Activated B cell treated with CpG ODN at 0.5 μM for 24 hours (primary cell): ENCODE data around the gene WBP11. TPM values are rescaled to one million over a fixed set of nuclear protein-coding genes. Genes with fewer than 3 reads are reported as not detected.

Source experiments
- ATAC-seq: fragments of 200-7000 bp; cut with Tn5 transposase; one replicate; pipeline ENCODE4 v1.10.0; 2021; ENCODE audit warnings: low read depth, mild to moderate bottlenecking, moderate library complexity
- CTCF ChIA-PET: fragments of 350-600 bp; sonication (Branson Sonifier 250); formaldehyde crosslinking; loops from one replicate; lab custom pipeline; 2021; ENCODE audit warnings: antibody characterized with exemption; lab: Charles Lee
- POLR2A ChIA-PET: fragments of 350-600 bp; sonication (Branson Sonifier 250); formaldehyde crosslinking; loops from one replicate; lab custom pipeline; 2021; ENCODE audit warnings: antibody characterized with exemption; lab: Charles Lee
- DNase-seq: peaks from one replicate; pipeline ENCODE4 v3.0.0; 2022
- H3K27ac Mint-ChIP-seq: one replicate; pipeline ENCODE4 v1.8.0; 2020; ENCODE audit warnings: mixed read lengths
- H3K27me3 Mint-ChIP-seq: one replicate; pipeline ENCODE4 v1.8.0; 2021; ENCODE audit warnings: mixed read lengths
- H3K36me3 Mint-ChIP-seq: one replicate; pipeline ENCODE4 v1.8.0; 2021; ENCODE audit warnings: low read depth, mixed read lengths
- H3K4me1 Mint-ChIP-seq: one replicate; pipeline ENCODE4 v1.8.0; 2021; ENCODE audit warnings: mixed read lengths
- H3K4me3 Mint-ChIP-seq: one replicate; pipeline ENCODE4 v1.8.0; 2020; ENCODE audit warnings: mild to moderate bottlenecking, mixed read lengths
- H3K9me3 Mint-ChIP-seq: one replicate; pipeline ENCODE4 v1.8.0; 2020; ENCODE audit warnings: mixed read lengths
- intact Hi-C: fragments of 100-400 bp; cut with micrococcal nuclease; formaldehyde crosslinking; loops from one replicate; pipeline ENCODE4 v1.15.1; 2024
- total RNA-seq: library from RNA; stranded (reverse); gene quantifications from 2 replicates; pipeline ENCODE4 v1.2.3, GENCODE V29; 2022
- TF ChIP-seq, protein P1 (sequence below): fragments of 200-600 bp; IDR thresholded peaks from one replicate; pipeline ENCODE4 v1.8.0; 2022; ENCODE audit warnings: antibody characterized with exemption, mild to moderate bottlenecking

Gene WBP11
- total RNA-seq, 1 donor from 2014 or later: 89.4 TPM

DNA sequence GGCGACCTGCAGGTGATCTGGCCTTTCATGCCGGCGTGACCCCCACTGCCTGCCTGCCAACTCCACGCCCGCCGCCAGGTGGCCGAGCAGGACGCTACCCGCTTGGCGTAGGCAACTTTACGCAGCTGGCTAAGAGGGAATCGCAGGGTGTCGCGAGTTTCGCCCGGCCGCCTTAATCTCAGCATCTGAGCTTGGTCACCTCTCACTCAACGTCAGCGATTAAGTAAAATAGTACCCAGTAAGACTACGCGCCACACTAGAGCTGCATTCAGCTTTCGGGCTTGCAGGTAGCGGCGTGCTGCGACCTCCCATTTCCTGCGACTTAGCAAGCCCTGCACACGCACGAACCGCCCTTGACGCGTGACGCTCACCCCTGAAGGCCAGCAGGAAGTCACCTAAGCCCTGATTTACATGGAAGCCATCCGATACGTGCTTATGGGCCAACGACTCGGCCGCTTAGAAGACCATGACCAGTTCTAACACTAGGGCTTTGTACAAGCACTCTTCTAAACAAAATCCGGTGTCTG lies 33.2 kb downstream of the WBP11 start:
- H3K36me3 Mint-ChIP-seq: peaks cover 59% of the 10 kb centered on the region
- intact Hi-C loops: loop anchor here (1.0 to 5.0 kb wide), 13 partner anchors 27 to 1958 kb away; partner anchors contain the start of genes ARHGDIB, C12orf60, DDX47 and EPS8
- ATAC-seq: peak; percentile 56
- POLR2A ChIA-PET: interaction anchor here (0.5 to 8.2 kb wide), 34 partner anchors 12 to 1141 kb away, joined by 3 to 141 read pairs (median 7); partner anchors contain the start of genes ARHGDIB, ATF7IP, C12orf60 and DERA
- H3K4me3 Mint-ChIP-seq: peak overlapping the region; percentile 98
- H3K4me1 Mint-ChIP-seq: peaks cover 61% of the 10 kb centered on the region
- peak overlapping the region; percentile 99 for H3K27ac Mint-ChIP-seq
- peaks cover 10% of the 10 kb centered on the region for H3K9me3 Mint-ChIP-seq
- peak; percentile 91 for DNase-seq
- H3K27me3 Mint-ChIP-seq: no peaks in the 10 kb centered on the region
- CTCF ChIA-PET: interaction anchor here (0.6 to 1.6 kb wide), 4 partner anchors 32 to 725 kb away, joined by 3 to 4 read pairs (median 4); no protein-coding TSS in a partner anchor
- TF ChIP-seq, protein P1, sequence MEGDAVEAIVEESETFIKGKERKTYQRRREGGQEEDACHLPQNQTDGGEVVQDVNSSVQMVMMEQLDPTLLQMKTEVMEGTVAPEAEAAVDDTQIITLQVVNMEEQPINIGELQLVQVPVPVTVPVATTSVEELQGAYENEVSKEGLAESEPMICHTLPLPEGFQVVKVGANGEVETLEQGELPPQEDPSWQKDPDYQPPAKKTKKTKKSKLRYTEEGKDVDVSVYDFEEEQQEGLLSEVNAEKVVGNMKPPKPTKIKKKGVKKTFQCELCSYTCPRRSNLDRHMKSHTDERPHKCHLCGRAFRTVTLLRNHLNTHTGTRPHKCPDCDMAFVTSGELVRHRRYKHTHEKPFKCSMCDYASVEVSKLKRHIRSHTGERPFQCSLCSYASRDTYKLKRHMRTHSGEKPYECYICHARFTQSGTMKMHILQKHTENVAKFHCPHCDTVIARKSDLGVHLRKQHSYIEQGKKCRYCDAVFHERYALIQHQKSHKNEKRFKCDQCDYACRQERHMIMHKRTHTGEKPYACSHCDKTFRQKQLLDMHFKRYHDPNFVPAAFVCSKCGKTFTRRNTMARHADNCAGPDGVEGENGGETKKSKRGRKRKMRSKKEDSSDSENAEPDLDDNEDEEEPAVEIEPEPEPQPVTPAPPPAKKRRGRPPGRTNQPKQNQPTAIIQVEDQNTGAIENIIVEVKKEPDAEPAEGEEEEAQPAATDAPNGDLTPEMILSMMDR: no peak

DNA sequence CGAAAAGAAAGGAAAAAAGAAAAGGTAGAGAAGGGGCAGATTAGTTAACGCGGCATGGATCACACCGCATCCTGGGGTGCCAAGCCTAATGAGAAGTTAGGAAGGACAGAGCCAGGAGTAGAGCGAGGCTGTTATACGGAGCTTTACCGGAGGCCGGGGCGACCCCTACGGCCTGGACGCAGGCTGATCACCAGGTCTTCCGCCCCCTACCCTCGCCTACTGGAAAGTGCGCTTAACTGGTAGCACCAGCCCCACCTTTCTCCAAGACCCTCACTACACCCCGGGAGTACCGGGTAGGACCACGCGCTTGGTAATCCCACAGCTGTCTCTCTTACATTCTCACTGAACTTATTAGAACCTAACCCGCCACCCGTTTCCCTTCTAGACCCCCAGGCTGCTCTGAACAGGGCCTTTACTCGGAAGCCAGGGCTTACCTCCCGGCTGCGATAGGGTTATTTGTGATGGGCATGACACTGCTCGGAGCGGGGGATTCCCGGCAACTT lies 33.8 kb downstream of the WBP11 start:
- intact Hi-C loops: loop anchor here (2.0 kb wide), 1 partner anchor 27 kb away; no protein-coding TSS in a partner anchor
- peaks cover 10% of the 10 kb centered on the region for H3K9me3 Mint-ChIP-seq
- H3K4me1 Mint-ChIP-seq: peaks cover 56% of the 10 kb centered on the region
- POLR2A ChIA-PET: interaction anchor here (0.5 to 8.2 kb wide), 30 partner anchors 11 to 1142 kb away, joined by 3 to 141 read pairs (median 7); partner anchors contain the start of genes ARHGDIB, ATF7IP, C12orf60 and DERA
- TF ChIP-seq, protein P1: no peak
- ATAC-seq (peak; percentile 0), DNase-seq (no peak)
- H3K27ac Mint-ChIP-seq: peak overlapping the region; percentile 99
- CTCF ChIA-PET: interaction anchor here (0.9 to 1.6 kb wide), 3 partner anchors 32 to 584 kb away, joined by 3 to 4 read pairs (median 4); no protein-coding TSS in a partner anchor
- peaks cover 59% of the 10 kb centered on the region for H3K36me3 Mint-ChIP-seq
- no peaks in the 10 kb centered on the region for H3K27me3 Mint-ChIP-seq
- peak overlapping the region; percentile 98 for H3K4me3 Mint-ChIP-seq

DNA sequence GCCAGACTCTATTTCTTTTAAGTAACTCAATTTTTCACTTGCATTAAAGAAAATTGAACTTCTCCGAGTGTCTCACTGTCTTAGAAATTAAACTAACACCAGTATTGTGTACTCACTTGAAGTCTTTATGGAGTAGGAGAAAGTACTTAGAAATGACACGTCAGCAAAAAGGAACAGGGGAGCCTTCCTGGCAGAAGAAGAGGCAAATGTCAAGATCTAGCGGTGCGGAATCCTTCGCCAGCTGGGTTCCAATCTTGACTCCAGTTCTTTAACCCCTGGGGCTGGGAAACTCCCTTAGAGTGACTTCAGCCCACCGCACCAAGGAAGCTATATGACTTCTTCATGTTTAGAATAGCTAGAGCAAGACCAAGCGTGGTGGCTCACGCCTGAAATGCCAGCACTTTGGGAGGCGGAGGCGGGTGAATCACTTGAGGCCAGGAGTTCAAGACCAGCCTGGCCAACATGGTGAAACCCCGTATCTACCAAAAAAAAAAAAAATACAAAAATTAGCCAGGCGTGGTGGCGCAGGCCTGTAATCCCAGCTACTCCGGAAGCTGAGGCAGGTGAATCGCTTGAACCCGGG lies 34.4 kb downstream of the WBP11 start:
- peak overlapping the region; percentile 98 for H3K4me3 Mint-ChIP-seq
- POLR2A ChIA-PET: interaction anchor here (0.5 to 8.2 kb wide), 13 partner anchors 11 to 612 kb away, joined by 3 to 141 read pairs (median 10); partner anchors contain the start of genes ARHGDIB, ATF7IP, C12orf60 and WBP11
- peaks cover 54% of the 10 kb centered on the region for H3K36me3 Mint-ChIP-seq
- intact Hi-C loops: loop anchor here (2.0 kb wide), 1 partner anchor 26 kb away; no protein-coding TSS in a partner anchor
- ATAC-seq: no peak
- TF ChIP-seq, protein P1: no peak
- no peak for DNase-seq
- H3K4me1 Mint-ChIP-seq: peaks cover 51% of the 10 kb centered on the region
- no peaks in the 10 kb centered on the region for H3K27me3 Mint-ChIP-seq
- peak overlapping the region; percentile 99 for H3K27ac Mint-ChIP-seq
- CTCF ChIA-PET: interaction anchor here (0.9 to 1.6 kb wide), 3 partner anchors 33 to 583 kb away, joined by 3 to 4 read pairs (median 4); no protein-coding TSS in a partner anchor
- H3K9me3 Mint-ChIP-seq: peaks cover 10% of the 10 kb centered on the region

DNA sequence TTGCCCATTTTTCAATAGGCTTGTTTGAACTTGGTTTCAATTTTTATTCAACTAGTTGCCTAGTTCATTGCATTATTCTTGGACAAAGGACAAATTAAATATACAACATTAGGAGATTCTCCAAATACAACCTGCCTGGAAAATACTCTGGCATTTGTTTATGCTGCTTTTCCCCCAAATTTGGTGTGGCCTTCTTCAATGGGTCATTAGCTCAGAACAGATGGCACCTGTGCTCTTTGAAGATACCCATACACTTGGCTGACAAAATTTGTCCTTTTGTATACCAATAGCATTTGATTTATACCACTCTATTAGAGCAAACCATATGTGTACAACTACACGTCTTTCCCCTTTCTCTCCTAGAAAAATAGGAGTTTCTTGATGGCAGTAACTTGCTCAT lies 35.7 kb downstream of the WBP11 start:
- CTCF ChIA-PET: no interaction called here
- Mint-ChIP-seq H3K4me3 (no peak overlapping the region), H3K9me3 (peaks cover 10% of the 10 kb centered on the region), H3K27ac (no peak overlapping the region), H3K4me1 (peaks cover 45% of the 10 kb centered on the region), H3K27me3 (no peaks in the 10 kb centered on the region), H3K36me3 (peaks cover 57% of the 10 kb centered on the region)
- ATAC-seq (no peak), DNase-seq (no peak)
- TF ChIP-seq, protein P1: no peak
- intact Hi-C loops: loop anchor here (2.0 kb wide), 1 partner anchor 25 kb away; no protein-coding TSS in a partner anchor
- POLR2A ChIA-PET: no interaction called here
